NK-92 (cell line): Measurements from ENCODE around the gene ASF1B.

Experiments
- DNase-seq: peaks from one replicate; lab custom pipeline; 2025; ENCODE audit not compliant: unreplicated experiment; lab: John Stamatoyannopoulos, UW

Gene ASF1B

GRCh38 chr19:14138576-14139265 is 2.3 kb upstream of the ASF1B start:
- no peak for DNase-seq

GRCh38 chr19:14135985-14136508 is 342 bp downstream of the ASF1B start:
- no peak for DNase-seq

GRCh38 chr19:14135355-14135754 is 1.0 kb downstream of the ASF1B start:
- DNase-seq, result no peak

- no peak for DNase-seq
Observed at GRCh38 chr19:14127929-14128509, 8.4 kb downstream of the ASF1B start.

GRCh38 chr19:14127176-14127575 is 9.2 kb downstream of the ASF1B start:
- no peak for DNase-seq

- DNase-seq, result no peak
Observed at GRCh38 chr19:14122924-14123323, 13.5 kb downstream of the ASF1B start.

GRCh38 chr19:14120497-14120780 is 15.9 kb downstream of the ASF1B start:
- no peak for DNase-seq

GRCh38 chr19:14119644-14120496 is 16.5 kb downstream of the ASF1B start:
- DNase-seq, result no peak

- no peak for DNase-seq
Observed at GRCh38 chr19:14119146-14119545, 17.2 kb downstream of the ASF1B start.

GRCh38 chr19:14118165-14119051 is 18.0 kb downstream of the ASF1B start:
- no peak for DNase-seq

- peak; percentile 92 for DNase-seq
Observed at GRCh38 chr19:14117668-14118164, 18.7 kb downstream of the ASF1B start, which contains the start of gene PRKACA. Gene PRKACA, minus strand, starts transcription at chr19:14117762. Its CDS starts 215 bp downstream, at chr19:14117547.

GRCh38 chr19:14116918-14117578 is 19.3 kb downstream of the ASF1B start:
- no peak for DNase-seq

- DNase-seq, result no peak
Observed at GRCh38 chr19:14116525-14116917, 19.9 kb downstream of the ASF1B start.

GRCh38 chr19:14115756-14116155 is 20.6 kb downstream of the ASF1B start:
- DNase-seq, result no peak

GRCh38 chr19:14114854-14115253 is 21.5 kb downstream of the ASF1B start:
- DNase-seq, result no peak

- DNase-seq, result no peak
Observed at GRCh38 chr19:14114439-14114838, 21.9 kb downstream of the ASF1B start.

GRCh38 chr19:14113762-14114414 is 22.5 kb downstream of the ASF1B start:
- DNase-seq, result no peak

- DNase-seq, result no peak
Observed at GRCh38 chr19:14112809-14113385, 23.5 kb downstream of the ASF1B start.

- no peak for DNase-seq
Observed at GRCh38 chr19:14112051-14112808, 24.2 kb downstream of the ASF1B start.
